HL-60 (cell line): Measurements from ENCODE around the gene C10orf88.

ENCODE experiments used
- DNase-seq, 2 experiments: peaks; one replicate each; pipeline ENCODE4 v3.0.0-alpha.2; 2010 to 2020; ENCODE audit warnings: low read depth in 1 of 2, low spot score in 1 of 2
- H3K27ac ChIP-seq: fragments of 250-450 bp; sonication (Bioruptor Pico); replicated peaks from 2 replicates; pipeline ENCODE4 v1.5.1; 2020; ENCODE audit warnings: mild to moderate bottlenecking, moderate library complexity
- H3K27me3 ChIP-seq: fragments of 250-450 bp; sonication (Bioruptor Pico); 2 replicates; pipeline ENCODE4 v1.5.1; 2021; ENCODE audit warnings: mild to moderate bottlenecking, moderate library complexity; ENCODE audit not compliant: insufficient read depth, poor library complexity, severe bottlenecking
- H3K4me3 ChIP-seq: replicated peaks from 2 replicates; pipeline ENCODE4 v1.5.1; 2011; ENCODE audit warnings: mild to moderate bottlenecking, control low read depth, low read length; ENCODE audit not compliant: insufficient read depth
- GABPA ChIP-seq: IDR thresholded peaks from 2 replicates; pipeline ENCODE4 v1.6.1; 2012; ENCODE audit warnings: low read depth
- POLR2AphosphoS5 ChIP-seq: IDR thresholded peaks from 2 replicates; pipeline ENCODE4 v1.6.1; 2012; ENCODE audit warnings: low read depth
- REST ChIP-seq: IDR thresholded peaks from 2 replicates; pipeline ENCODE4 v1.6.1; 2012; ENCODE audit warnings: low read depth; ENCODE audit not compliant: insufficient replicate concordance
- SPI1 ChIP-seq: IDR thresholded peaks from 2 replicates; pipeline ENCODE4 v1.6.1; 2012; ENCODE audit warnings: low read depth, mild to moderate bottlenecking, borderline replicate concordance
- TF ChIP-seq, protein P1 (sequence below): IDR thresholded peaks from one replicate; pipeline ENCODE4 v1.5.1; 2011; ENCODE audit warnings: low read length, control low read depth, inconsistent platforms; ENCODE audit not compliant: insufficient read depth

C10orf88 gene

DNA sequence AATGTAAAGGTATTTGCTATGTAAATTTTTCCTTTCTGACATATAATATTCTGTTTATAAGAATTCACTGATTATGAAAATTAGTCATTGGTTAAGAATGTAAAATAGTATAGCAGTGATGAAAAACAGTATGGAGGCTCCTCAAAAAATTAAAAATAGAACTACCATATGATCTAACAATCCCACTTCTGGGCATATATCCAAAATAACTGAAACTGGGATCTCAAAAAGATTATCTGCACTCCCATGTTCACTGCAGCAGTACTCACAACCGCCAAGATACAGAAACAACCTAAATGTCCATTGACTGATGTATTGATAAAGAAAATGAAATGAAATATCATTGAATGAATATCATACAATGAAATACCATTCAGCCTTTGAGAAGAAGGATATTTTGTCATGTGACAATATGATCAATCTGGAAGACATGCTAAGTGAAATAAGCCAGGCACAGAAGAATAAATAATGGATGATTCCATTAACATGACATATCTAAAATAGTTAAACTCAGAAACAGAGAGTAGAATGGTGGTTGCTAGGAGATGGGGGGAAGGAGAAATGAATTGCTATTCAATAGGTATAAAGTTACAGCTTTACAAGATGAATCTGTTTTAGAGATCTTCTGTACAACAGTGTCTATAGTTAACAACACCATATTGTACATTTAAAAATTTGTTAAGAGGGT is 14.0 kb downstream of the C10orf88 start:
- Histone ChIP-seq H3K4me3 (no peak overlapping the region), H3K27me3 (no peaks in the 10 kb centered on the region), H3K27ac (no peak overlapping the region)
- DNase-seq = no peak
- TF ChIP-seq REST = no peak
- TF ChIP-seq SPI1 = no peak
- TF ChIP-seq, protein P1, sequence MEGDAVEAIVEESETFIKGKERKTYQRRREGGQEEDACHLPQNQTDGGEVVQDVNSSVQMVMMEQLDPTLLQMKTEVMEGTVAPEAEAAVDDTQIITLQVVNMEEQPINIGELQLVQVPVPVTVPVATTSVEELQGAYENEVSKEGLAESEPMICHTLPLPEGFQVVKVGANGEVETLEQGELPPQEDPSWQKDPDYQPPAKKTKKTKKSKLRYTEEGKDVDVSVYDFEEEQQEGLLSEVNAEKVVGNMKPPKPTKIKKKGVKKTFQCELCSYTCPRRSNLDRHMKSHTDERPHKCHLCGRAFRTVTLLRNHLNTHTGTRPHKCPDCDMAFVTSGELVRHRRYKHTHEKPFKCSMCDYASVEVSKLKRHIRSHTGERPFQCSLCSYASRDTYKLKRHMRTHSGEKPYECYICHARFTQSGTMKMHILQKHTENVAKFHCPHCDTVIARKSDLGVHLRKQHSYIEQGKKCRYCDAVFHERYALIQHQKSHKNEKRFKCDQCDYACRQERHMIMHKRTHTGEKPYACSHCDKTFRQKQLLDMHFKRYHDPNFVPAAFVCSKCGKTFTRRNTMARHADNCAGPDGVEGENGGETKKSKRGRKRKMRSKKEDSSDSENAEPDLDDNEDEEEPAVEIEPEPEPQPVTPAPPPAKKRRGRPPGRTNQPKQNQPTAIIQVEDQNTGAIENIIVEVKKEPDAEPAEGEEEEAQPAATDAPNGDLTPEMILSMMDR = no peak

GRCh38 chr10:122939133-122939855 is 14.7 kb downstream of the C10orf88 start:
- Histone ChIP-seq H3K27me3 (no peaks in the 10 kb centered on the region), H3K4me3 (no peak overlapping the region), H3K27ac (no peak overlapping the region)
- TF ChIP-seq, protein P1 = no peak
- TF ChIP-seq POLR2AphosphoS5 (no peak), REST (no peak), SPI1 (no peak), GABPA (no peak)
- no peak for DNase-seq

DNA sequence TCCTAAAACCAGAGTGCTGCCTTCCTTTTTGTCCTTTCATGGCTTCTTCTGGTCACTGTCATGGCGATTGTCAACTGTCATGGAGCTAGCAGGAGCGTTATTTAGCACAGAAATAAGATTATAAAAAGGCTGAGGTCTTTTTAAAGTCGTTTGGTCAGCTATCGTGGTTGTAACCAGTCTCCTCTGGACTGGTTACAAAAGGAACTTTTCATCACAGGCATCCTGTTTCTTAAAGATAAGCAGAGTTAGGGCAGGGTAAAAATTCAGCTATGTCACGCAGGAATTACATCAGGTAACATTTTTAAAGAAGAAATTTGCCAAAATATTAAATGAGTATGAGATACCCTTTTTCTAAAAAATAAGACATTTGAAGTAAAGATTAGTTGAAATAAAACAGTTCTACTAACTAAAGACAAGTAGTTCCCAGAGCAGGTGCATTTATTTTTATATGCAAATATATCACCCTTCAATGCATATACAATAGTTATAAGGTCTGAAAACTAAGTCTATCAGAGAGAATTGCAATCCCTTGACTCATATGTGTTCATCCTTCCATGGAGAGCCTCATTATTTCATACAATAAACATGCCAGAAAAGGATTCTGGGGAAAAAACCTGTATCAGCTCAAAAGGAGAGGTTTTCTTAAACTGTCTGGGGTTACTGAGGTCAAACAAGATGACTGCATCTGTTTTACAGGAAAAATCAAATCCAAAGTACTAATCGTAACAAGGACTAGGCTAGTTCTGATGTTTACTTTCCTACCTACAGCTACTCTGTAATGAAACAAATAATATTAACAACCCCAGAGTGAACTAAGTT is 22.7 kb downstream of the C10orf88 start:
- no peak for DNase-seq
- H3K27ac ChIP-seq = no peak overlapping the region
- TF ChIP-seq GABPA = no peak
- no peak for TF ChIP-seq REST
- no peak for TF ChIP-seq POLR2AphosphoS5
- TF ChIP-seq SPI1 = no peak
- TF ChIP-seq, protein P1 = no peak
- H3K27me3 ChIP-seq = no peaks in the 10 kb centered on the region
- no peak overlapping the region for H3K4me3 ChIP-seq
